Upper lobe of right lung (tissue), 1 donor: ENCODE measurements around the gene MAP4K3. TPM values are rescaled to one million over a fixed set of nuclear protein-coding genes. Genes with fewer than 3 reads are reported as not detected.

Experiments
- ATAC-seq: fragments of 200-7000 bp; cut with Tn5 transposase; one replicate; pipeline ENCODE4 v1.9.1; 2020; ENCODE audit warnings: mild to moderate bottlenecking, moderate library complexity
- DNase-seq: peaks from one replicate; pipeline ENCODE4 v3.0.0-alpha.2; 2020
- H3K27ac ChIP-seq: fragments of 200-600 bp; one replicate; pipeline ENCODE4 v1.8.0; 2022
- H3K27me3 ChIP-seq: fragments of 200-600 bp; one replicate; pipeline ENCODE4 v1.8.0; 2022; ENCODE audit warnings: mild to moderate bottlenecking
- H3K36me3 ChIP-seq: fragments of 200-600 bp; one replicate; pipeline ENCODE4 v1.8.0; 2022
- H3K4me1 ChIP-seq: fragments of 200-600 bp; one replicate; pipeline ENCODE4 v1.8.0; 2022
- H3K4me3 ChIP-seq: fragments of 200-600 bp; one replicate; pipeline ENCODE4 v1.8.0; 2022; ENCODE audit warnings: mild to moderate bottlenecking
- H3K9me3 ChIP-seq: fragments of 200-600 bp; one replicate; pipeline ENCODE4 v1.8.0; 2022
- CTCF ChIP-seq: fragments of 200-600 bp; IDR thresholded peaks from one replicate; pipeline ENCODE4 v1.8.0; 2022; ENCODE audit warnings: antibody characterized with exemption
- intact Hi-C: fragments of 100-400 bp; cut with DNase I; formaldehyde crosslinking; loops from one replicate; pipeline ENCODE4 v1.11.0; 2022
- total RNA-seq: library from RNA; stranded (reverse); fragmentation: NEBNext Ultra II Directional; extraction: Animal tissue kit (Norgen Biotek cat#: 25700); gene quantifications from one replicate; pipeline ENCODE4 v1.2.1, GENCODE V29; 2021
- donor health status: DM: no; HTN: yes; CAD: no; lungs with severe emphysema.

The MAP4K3 gene
- total RNA-seq, 1 donor from 2014 or later: 55.5 TPM

- Histone ChIP-seq H3K27ac (no peak overlapping the region), H3K4me1 (no peaks in the 10 kb centered on the region), H3K4me3 (no peak overlapping the region), H3K27me3 (no peaks in the 10 kb centered on the region), H3K9me3 (no peaks in the 10 kb centered on the region), H3K36me3 (no peaks in the 10 kb centered on the region)
- ATAC-seq: no peak
- intact Hi-C loops: no loop called here
- no peak for DNase-seq
- TF ChIP-seq CTCF: no peak
Observed at GRCh38 chr2:39218391-39218790, 218.7 kb downstream of the MAP4K3 start.

- TF ChIP-seq CTCF: no peak
- no peak overlapping the region for H3K4me3 ChIP-seq
- ATAC-seq: no peak
Observed at GRCh38 chr2:39217192-39217550, 219.9 kb downstream of the MAP4K3 start.

GRCh38 chr2:39216346-39217191 is 220.5 kb downstream of the MAP4K3 start:
- DNase-seq: no peak
- no peaks in the 10 kb centered on the region for H3K9me3 ChIP-seq

More at GRCh38 chr2:39217192-39217550, 219.9 kb downstream of the MAP4K3 start:
- Histone ChIP-seq H3K27me3 (no peaks in the 10 kb centered on the region), H3K27ac (no peak overlapping the region), H3K9me3 (no peaks in the 10 kb centered on the region), H3K36me3 (no peaks in the 10 kb centered on the region), H3K4me1 (no peaks in the 10 kb centered on the region)
- intact Hi-C loops: no loop called here
- no peak for DNase-seq

GRCh38 chr2:39215545-39215944 is 221.5 kb downstream of the MAP4K3 start:
- DNase-seq (no peak), ATAC-seq (no peak)
- Histone ChIP-seq H3K36me3 (no peaks in the 10 kb centered on the region), H3K27me3 (no peaks in the 10 kb centered on the region), H3K27ac (no peak overlapping the region), H3K4me3 (no peak overlapping the region), H3K9me3 (no peaks in the 10 kb centered on the region), H3K4me1 (no peaks in the 10 kb centered on the region)
- TF ChIP-seq CTCF: no peak
- intact Hi-C loops: no loop called here

More at GRCh38 chr2:39216346-39217191, 220.5 kb downstream of the MAP4K3 start:
- Histone ChIP-seq H3K4me3 (no peak overlapping the region), H3K36me3 (no peaks in the 10 kb centered on the region), H3K27me3 (no peaks in the 10 kb centered on the region), H3K4me1 (no peaks in the 10 kb centered on the region), H3K27ac (no peak overlapping the region)
- no peak for TF ChIP-seq CTCF
- peak; percentile 50 for ATAC-seq
- intact Hi-C loops: no loop called here

- DNase-seq (no peak), ATAC-seq (no peak)
- Histone ChIP-seq H3K27ac (no peak overlapping the region), H3K4me1 (no peaks in the 10 kb centered on the region), H3K27me3 (no peaks in the 10 kb centered on the region), H3K36me3 (no peaks in the 10 kb centered on the region), H3K4me3 (no peak overlapping the region), H3K9me3 (no peaks in the 10 kb centered on the region)
- intact Hi-C loops: no loop called here
- no peak for TF ChIP-seq CTCF
Observed at GRCh38 chr2:39213015-39213414, 224.1 kb downstream of the MAP4K3 start.
